Uterus (tissue), 4 donors: ENCODE data around the gene IRF2. TPM values are rescaled to one million over a fixed set of nuclear protein-coding genes. Genes with fewer than 3 reads are reported as not detected.

ENCODE experiments used
- DNase-seq, 2 donors: peaks; one replicate each; pipeline ENCODE4 v3.0.0-alpha.2; 2019 to 2020
- H3K27ac ChIP-seq, 2 donors: fragments of 200-600 bp; sonication (generic); 1 replicate in 1 of 2; 2 replicates in 1 of 2; pipeline ENCODE4 v1.5.1; 2016 to 2018
- H3K27me3 ChIP-seq, 2 donors: fragments of 200-600 bp; sonication (generic); one replicate each; pipeline ENCODE4 v1.5.1; 2018 to 2019; ENCODE audit warnings: control low read depth in 1 of 2
- H3K36me3 ChIP-seq, 2 donors: fragments of 200-600 bp; sonication (generic); one replicate each; pipeline ENCODE4 v1.5.1; 2019; ENCODE audit warnings: control low read depth in 1 of 2
- H3K4me1 ChIP-seq, 2 donors: fragments of 200-600 bp; sonication (generic); one replicate each; pipeline ENCODE4 v1.5.1; 2018 to 2019; ENCODE audit warnings: control low read depth in 1 of 2
- H3K4me3 ChIP-seq, 2 donors: fragments of 200-600 bp; sonication (generic); 1 replicate in 1 of 2; 2 replicates in 1 of 2; pipeline ENCODE4 v1.5.1; 2018 to 2019; ENCODE audit warnings: mild to moderate bottlenecking in 1 of 2
- H3K9me3 ChIP-seq, 2 donors: fragments of 200-600 bp; sonication (generic); one replicate each; pipeline ENCODE4 v1.5.1; 2019; ENCODE audit warnings: control low read depth in 1 of 2
- POLR2A ChIP-seq, 2 donors: fragments of 450-650 bp; IDR thresholded peaks; one replicate each; pipeline ENCODE4 v1.6.1; 2016; ENCODE audit warnings: antibody characterized with exemption in 2 of 2, mild to moderate bottlenecking in 1 of 2, moderate library complexity in 1 of 2
- intact Hi-C: fragments of 100-400 bp; cut with DNase I; formaldehyde crosslinking; loops from one replicate; pipeline ENCODE4 v1.15.1; 2023; ENCODE audit warnings: low total_unique reads
- total RNA-seq, 4 donors: library from RNA; depleted of rRNA in 3 of 4; stranded (reverse); fragments of >200 nt in 3 of 4; gene quantifications; one replicate each; pipeline versions ENCODE4 v1.1.0 to v1.2.4, GENCODE V29; 2014 to 2023
- TF ChIP-seq, protein P1 (sequence below), 4 experiments: fragments of 200-600 bp in 2 of 4; fragments of 450-650 bp in 2 of 4; sonication (generic) in 2 of 4; IDR thresholded peaks; one replicate each; pipeline ENCODE4 v1.5.1; 2016 to 2019; ENCODE audit warnings: antibody characterized with exemption in 4 of 4, mild to moderate bottlenecking in 2 of 4, moderate library complexity in 1 of 4
- donor health status: DM: yes; HTN: yes; CAD: no.

The IRF2 gene
- total RNA-seq, 4 donors from 2014 or later: 7.9 to 45.7 (median 35.7) TPM

DNA sequence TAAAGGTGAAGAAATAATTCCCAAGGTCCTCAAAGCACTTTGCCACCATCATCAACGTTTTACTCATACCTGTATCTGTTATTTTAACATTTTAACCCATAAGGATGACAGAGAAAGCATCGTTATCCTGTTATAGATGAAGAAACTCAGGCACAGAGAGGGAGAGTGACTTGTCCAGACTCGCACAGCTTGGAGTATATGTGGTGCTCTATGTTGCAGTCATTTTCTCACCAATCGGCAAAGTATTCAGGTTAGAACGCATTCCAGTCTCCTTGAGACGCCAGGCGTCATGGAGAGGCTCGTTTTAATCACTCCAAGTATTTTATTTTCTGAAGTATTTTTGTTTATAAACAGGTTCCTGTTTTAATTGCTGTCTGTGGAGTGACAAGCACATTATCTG is 73.5 kb downstream of the IRF2 start:
- H3K4me3 ChIP-seq: no peak overlapping the region
- H3K4me1 ChIP-seq: no peaks in the 10 kb centered on the region
- no peak for DNase-seq
- H3K36me3 ChIP-seq: no peaks in the 10 kb centered on the region
- H3K9me3 ChIP-seq: no peaks in the 10 kb centered on the region
- no peak for TF ChIP-seq POLR2A (IDR thresholded peaks at IDR 0.05)
- TF ChIP-seq, protein P1, sequence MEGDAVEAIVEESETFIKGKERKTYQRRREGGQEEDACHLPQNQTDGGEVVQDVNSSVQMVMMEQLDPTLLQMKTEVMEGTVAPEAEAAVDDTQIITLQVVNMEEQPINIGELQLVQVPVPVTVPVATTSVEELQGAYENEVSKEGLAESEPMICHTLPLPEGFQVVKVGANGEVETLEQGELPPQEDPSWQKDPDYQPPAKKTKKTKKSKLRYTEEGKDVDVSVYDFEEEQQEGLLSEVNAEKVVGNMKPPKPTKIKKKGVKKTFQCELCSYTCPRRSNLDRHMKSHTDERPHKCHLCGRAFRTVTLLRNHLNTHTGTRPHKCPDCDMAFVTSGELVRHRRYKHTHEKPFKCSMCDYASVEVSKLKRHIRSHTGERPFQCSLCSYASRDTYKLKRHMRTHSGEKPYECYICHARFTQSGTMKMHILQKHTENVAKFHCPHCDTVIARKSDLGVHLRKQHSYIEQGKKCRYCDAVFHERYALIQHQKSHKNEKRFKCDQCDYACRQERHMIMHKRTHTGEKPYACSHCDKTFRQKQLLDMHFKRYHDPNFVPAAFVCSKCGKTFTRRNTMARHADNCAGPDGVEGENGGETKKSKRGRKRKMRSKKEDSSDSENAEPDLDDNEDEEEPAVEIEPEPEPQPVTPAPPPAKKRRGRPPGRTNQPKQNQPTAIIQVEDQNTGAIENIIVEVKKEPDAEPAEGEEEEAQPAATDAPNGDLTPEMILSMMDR (IDR thresholded peaks at IDR 0.05): no peak
- intact Hi-C loops: no loop called here
- no peaks in the 10 kb centered on the region for H3K27me3 ChIP-seq
- H3K27ac ChIP-seq: no peak overlapping the region

DNA sequence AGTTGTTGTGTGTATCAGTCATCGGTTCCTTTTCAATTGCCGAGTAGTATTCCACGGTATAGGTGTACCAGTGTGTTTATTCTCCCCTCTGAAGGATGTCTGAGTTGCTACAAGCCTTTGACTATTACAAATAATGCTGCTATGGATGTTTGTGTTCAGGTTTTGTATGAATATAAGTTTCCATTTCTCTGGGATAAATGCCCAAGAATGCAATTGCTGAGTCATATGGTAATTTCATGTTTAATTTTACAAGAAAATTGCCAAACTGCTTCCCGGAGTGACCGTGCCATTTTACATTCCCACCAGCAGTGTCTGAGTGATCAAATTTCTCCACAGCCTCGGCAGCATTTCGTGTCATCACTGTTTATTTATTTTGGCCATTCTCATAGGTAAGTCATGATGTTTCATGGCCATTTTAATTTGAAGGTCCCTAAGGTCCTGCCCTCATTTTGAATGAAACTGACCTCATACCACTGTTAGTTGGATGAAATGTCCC is 73.9 kb downstream of the IRF2 start:
- DNase-seq: no peak
- TF ChIP-seq, protein P1 (IDR thresholded peaks at IDR 0.05): no peak
- TF ChIP-seq POLR2A (IDR thresholded peaks at IDR 0.05): no peak
- Histone ChIP-seq H3K27ac (no peak overlapping the region), H3K4me1 (no peaks in the 10 kb centered on the region), H3K27me3 (no peaks in the 10 kb centered on the region), H3K9me3 (no peaks in the 10 kb centered on the region), H3K4me3 (no peak overlapping the region), H3K36me3 (no peaks in the 10 kb centered on the region)
- intact Hi-C loops: no loop called here

DNA sequence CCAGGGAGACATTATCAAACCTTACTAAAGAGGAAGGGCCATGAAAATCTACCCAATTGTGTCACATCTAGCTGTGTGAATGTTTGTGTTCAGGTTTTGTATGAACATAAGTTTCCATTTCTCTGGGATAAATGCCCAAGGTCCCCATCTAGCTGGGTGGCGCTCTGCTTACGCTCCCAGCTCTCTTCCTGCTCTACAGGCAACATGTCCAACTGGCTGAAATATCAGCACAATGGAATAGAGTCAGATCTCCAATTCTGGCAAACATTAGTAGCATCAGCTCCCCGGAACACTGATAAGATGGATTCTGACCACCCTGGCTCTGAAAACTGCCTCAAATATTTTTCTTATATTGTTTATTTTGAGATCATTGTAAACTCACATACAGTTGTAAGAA is 74.8 kb downstream of the IRF2 start:
- no peak for DNase-seq
- intact Hi-C loops: no loop called here
- Histone ChIP-seq H3K9me3 (no peaks in the 10 kb centered on the region), H3K27me3 (no peaks in the 10 kb centered on the region), H3K4me3 (no peak overlapping the region), H3K27ac (no peak overlapping the region), H3K36me3 (no peaks in the 10 kb centered on the region), H3K4me1 (no peaks in the 10 kb centered on the region)
- no peak for TF ChIP-seq POLR2A (IDR thresholded peaks at IDR 0.05)
- TF ChIP-seq, protein P1 (IDR thresholded peaks at IDR 0.05): no peak

DNA sequence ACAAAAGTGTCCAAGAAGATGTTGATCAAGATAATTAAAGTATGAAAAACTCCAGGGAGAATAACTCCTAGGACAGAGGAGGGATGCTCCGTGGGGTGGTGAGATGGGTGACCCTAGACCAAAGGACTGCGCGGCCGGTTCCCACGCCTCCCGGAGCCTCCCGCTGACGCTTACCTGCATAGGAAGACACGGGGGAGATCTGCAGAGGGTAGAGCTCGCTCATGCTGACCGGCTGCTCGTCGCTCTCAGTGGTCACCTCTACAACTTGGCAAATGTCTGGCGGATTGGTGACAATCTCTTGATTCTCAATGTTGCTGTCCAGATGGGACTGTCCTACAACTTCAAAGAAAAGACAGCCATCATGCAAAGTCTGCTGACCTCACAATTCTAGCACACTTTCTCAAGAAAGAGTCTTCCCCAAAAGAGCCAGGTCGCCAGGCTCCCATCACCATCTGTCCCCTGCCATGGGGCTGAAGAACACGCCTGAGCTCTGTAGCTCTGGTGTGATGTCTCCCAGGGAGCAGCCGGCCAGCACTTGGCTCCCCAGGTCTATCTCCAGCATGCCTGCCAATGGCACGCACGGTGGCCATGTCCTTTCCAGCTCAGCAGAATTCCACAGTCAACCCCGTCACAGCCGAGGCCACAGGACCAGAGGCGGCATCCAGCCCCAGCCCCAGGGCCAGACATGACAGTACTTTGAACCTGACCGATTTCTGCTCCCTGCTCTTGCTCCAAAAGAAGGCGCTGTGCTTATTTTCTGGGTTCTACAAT is 75.4 kb downstream of the IRF2 start:
- DNase-seq: no peak
- Histone ChIP-seq H3K27me3 (no peaks in the 10 kb centered on the region), H3K4me1 (no peaks in the 10 kb centered on the region), H3K36me3 (no peaks in the 10 kb centered on the region), H3K9me3 (no peaks in the 10 kb centered on the region), H3K27ac (no peak overlapping the region), H3K4me3 (no peak overlapping the region)
- intact Hi-C loops: no loop called here
- TF ChIP-seq POLR2A (IDR thresholded peaks at IDR 0.05): no peak
- TF ChIP-seq, protein P1 (IDR thresholded peaks at IDR 0.05): no peak

DNA sequence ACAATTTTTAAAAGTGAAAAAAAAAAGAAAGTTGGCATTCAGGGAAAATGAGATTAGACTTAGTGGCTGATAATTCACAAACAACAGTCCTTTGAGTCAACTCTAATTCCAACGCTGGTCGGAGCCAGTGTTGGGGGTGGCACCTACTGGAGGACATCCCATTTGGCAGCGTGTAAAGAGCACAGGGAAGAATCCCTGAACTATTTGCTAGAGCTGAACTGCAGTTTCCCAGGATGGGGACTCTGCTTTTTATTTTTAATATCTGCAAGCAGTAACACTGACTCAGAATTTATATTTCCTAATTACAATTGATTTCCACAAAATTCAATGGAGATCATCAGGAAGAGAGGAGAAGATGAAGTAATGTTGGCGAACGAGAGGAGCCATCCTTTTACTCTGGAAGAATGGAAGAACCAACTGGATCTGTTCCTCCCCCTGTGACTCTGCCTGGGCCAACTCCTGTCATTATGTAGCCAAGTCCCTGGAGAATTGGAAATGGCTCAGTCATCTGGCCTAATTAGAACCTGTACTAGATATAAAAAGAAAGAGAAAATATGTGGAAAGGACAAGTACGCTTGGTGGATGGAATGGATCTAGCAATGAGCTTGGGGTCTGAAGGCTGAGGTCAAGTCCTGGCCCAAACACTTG is 76.7 kb downstream of the IRF2 start:
- no peak overlapping the region for H3K27ac ChIP-seq
- H3K36me3 ChIP-seq: no peaks in the 10 kb centered on the region
- H3K9me3 ChIP-seq: no peaks in the 10 kb centered on the region
- no peak for DNase-seq
- intact Hi-C loops: no loop called here
- no peaks in the 10 kb centered on the region for H3K4me1 ChIP-seq
- H3K4me3 ChIP-seq: no peak overlapping the region
- H3K27me3 ChIP-seq: no peaks in the 10 kb centered on the region
- no peak for TF ChIP-seq POLR2A (IDR thresholded peaks at IDR 0.05)
- TF ChIP-seq, protein P1 (IDR thresholded peaks at IDR 0.05): no peak
